ENCODE data around the gene SLC19A1.
A peak's percentile ranks its signal among the peaks of the same experiment; 100 is the strongest.

Gene SLC19A1

DNA sequence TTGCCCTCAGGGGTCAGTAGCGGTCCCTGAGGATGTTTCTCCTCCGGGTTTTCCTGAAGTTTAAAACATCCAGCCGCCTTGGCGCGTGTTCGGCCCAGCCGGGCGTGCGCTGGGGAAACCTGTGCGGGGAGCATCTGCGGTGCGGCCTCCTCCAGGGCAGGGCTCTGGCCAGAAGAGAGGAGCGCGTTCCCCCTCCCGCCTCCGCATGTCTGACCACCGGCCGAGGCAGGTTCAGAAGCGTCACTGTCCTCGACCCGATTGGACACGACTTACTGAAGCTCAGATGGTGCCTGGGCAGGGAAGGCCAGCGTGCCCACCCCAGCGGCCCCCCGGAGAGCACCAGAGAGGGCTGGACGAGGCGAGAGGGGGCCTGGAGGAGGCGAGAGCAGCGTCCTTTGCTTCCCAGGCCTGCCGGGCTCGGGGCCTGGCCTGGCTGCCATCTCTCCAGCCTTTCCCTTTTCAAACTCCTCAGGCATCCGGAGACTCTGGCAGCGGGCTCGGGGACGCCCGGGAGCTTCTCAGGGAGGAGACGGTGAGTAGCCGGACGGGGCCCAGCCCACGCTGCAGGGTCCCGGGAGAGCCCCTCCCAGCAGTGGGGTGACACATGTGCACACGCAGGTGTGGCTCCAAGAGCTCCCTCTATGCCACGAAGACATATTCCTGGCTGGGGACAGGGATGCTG, 67.1 kb downstream of the SLC19A1 start:
- peaks cover 30 to 76% of the 10 kb centered on the region in 2 experiments for H3K36me3 ChIP-seq (ENCODE audit: control insufficient read depth in 1 of 2, insufficient read depth in 2 of 2, low read depth in 1 of 2, low read length in 2 of 2)
- no peaks in the 10 kb centered on the region for H3K27me3 ChIP-seq (ENCODE audit: control insufficient read depth in 1 of 2, insufficient read depth in 1 of 2, low read length in 2 of 2)
- no peak overlapping the region for H4K91ac ChIP-seq (ENCODE audit: low read length)
- H2BK120ac ChIP-seq (ENCODE audit: low read depth, low read length): no peak overlapping the region
- no peak overlapping the region for H2BK12ac ChIP-seq (ENCODE audit: low read length in 2 of 2)
- DNase-seq: no peak
- H3K4me1 ChIP-seq (ENCODE audit: control insufficient read depth, insufficient read depth, low read depth, low read length): peaks cover 32% of the 10 kb centered on the region
- H2AK5ac ChIP-seq (ENCODE audit: low read length, severe bottlenecking): no peak overlapping the region
- no peak overlapping the region for H2AFZ ChIP-seq (ENCODE audit: low read depth, low read length)
- no peak overlapping the region for H3K4me3 ChIP-seq (ENCODE audit: insufficient read depth in 1 of 2, low read depth in 1 of 2, low read length in 2 of 2)
- H2BK5ac ChIP-seq (ENCODE audit: low read depth, low read length, poor library complexity, severe bottlenecking): no peak overlapping the region
- no peak overlapping the region for H3K14ac ChIP-seq (ENCODE audit: low read length in 2 of 2)
- H3K18ac ChIP-seq (ENCODE audit: low read depth in 1 of 2, low read length in 2 of 2): no peak overlapping the region
- no peaks in the 10 kb centered on the region for H3K9me3 ChIP-seq (ENCODE audit: control insufficient read depth, low read length)
- H2BK15ac ChIP-seq (ENCODE audit: low read depth, poor library complexity, severe bottlenecking): no peak overlapping the region
- WGBS: 97% methylated on average over 43 of the region's 43 CpGs
- no peak overlapping the region for H3K4me2 ChIP-seq (ENCODE audit: low read length, poor library complexity, severe bottlenecking)
- H3K23ac ChIP-seq (ENCODE audit: low read length in 2 of 2): no peak overlapping the region
- H3K4ac ChIP-seq (ENCODE audit: low read depth in 1 of 2, low read length in 2 of 2): no peak overlapping the region
- H3K79me1 ChIP-seq (replicated peaks; ENCODE audit: low read length, poor library complexity, severe bottlenecking): peaks cover 29% of the 10 kb centered on the region
- no peak overlapping the region for H3K27ac ChIP-seq (ENCODE audit: low read length, poor library complexity, severe bottlenecking)
- no peak overlapping the region for H4K8ac ChIP-seq (ENCODE audit: low read length)
- no peak overlapping the region for H3K9ac ChIP-seq (ENCODE audit: low read length)

DNA sequence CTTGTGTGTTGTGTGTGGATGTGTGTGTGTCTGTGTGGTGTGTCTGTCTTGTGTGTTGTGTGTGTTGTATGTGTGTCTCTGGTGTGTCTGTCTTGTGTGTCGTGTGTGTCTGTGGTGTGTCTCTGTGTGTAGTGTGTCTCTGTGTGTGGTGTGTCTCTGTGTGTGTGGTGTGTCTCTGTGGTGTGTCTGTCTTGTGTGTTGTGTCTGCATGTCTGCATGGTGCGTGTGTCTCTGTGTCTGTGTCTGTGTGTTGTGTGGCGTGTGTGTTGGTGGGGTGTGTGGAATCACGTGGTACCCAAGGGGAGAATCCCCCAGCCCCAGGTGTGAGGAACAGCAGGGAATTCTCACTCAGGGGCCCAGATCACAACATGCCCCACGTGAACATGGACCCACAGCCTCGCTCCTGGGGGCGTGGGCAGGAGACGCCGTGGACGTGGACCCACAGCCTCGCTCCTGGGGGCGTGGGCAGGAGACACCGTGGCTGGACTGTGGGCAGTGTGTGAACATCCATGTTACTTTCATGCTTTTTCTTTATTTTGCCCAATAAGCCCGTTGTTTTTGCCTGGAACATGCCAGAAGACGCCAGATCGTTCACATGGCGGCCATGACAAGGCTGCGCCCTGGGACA, 67.8 kb downstream of the SLC19A1 start:
- H3K4me3 ChIP-seq (ENCODE audit: insufficient read depth in 1 of 2, low read depth in 1 of 2, low read length in 2 of 2): no peak overlapping the region
- H2AK5ac ChIP-seq (ENCODE audit: low read length, severe bottlenecking): no peak overlapping the region
- no peak overlapping the region for H4K91ac ChIP-seq (ENCODE audit: low read length)
- WGBS: 99% methylated on average over 18 of the region's 18 CpGs
- peaks cover 37% of the 10 kb centered on the region for H3K4me1 ChIP-seq (ENCODE audit: control insufficient read depth, insufficient read depth, low read depth, low read length)
- peaks cover 29 to 73% of the 10 kb centered on the region in 2 experiments for H3K36me3 ChIP-seq (ENCODE audit: control insufficient read depth in 1 of 2, insufficient read depth in 2 of 2, low read depth in 1 of 2, low read length in 2 of 2)
- no peak overlapping the region for H3K9ac ChIP-seq (ENCODE audit: low read length)
- H4K8ac ChIP-seq (ENCODE audit: low read length): no peak overlapping the region
- no peak overlapping the region for H3K27ac ChIP-seq (ENCODE audit: low read length, poor library complexity, severe bottlenecking)
- no peaks in the 10 kb centered on the region for H3K27me3 ChIP-seq (ENCODE audit: control insufficient read depth in 1 of 2, insufficient read depth in 1 of 2, low read length in 2 of 2)
- H3K14ac ChIP-seq (ENCODE audit: low read length in 2 of 2): peak overlapping the region in 1 of 2 experiments; percentile 81
- H3K4ac ChIP-seq (ENCODE audit: low read depth in 1 of 2, low read length in 2 of 2): no peak overlapping the region
- no peak for DNase-seq
- no peaks in the 10 kb centered on the region for H3K9me3 ChIP-seq (ENCODE audit: control insufficient read depth, low read length)
- H2BK15ac ChIP-seq (ENCODE audit: low read depth, poor library complexity, severe bottlenecking): no peak overlapping the region
- H3K79me1 ChIP-seq (replicated peaks; ENCODE audit: low read length, poor library complexity, severe bottlenecking): peaks cover 25% of the 10 kb centered on the region
- no peak overlapping the region for H3K4me2 ChIP-seq (ENCODE audit: low read length, poor library complexity, severe bottlenecking)
- no peak overlapping the region for H2BK120ac ChIP-seq (ENCODE audit: low read depth, low read length)
- no peak overlapping the region for H3K23ac ChIP-seq (ENCODE audit: low read length in 2 of 2)
- H2AFZ ChIP-seq (ENCODE audit: low read depth, low read length): no peak overlapping the region
- peak overlapping the region in 1 of 2 experiments; percentile 34 for H3K18ac ChIP-seq (ENCODE audit: low read depth in 1 of 2, low read length in 2 of 2)
- H2BK12ac ChIP-seq (ENCODE audit: low read length in 2 of 2): no peak overlapping the region
- H2BK5ac ChIP-seq (ENCODE audit: low read depth, low read length, poor library complexity, severe bottlenecking): no peak overlapping the region

DNA sequence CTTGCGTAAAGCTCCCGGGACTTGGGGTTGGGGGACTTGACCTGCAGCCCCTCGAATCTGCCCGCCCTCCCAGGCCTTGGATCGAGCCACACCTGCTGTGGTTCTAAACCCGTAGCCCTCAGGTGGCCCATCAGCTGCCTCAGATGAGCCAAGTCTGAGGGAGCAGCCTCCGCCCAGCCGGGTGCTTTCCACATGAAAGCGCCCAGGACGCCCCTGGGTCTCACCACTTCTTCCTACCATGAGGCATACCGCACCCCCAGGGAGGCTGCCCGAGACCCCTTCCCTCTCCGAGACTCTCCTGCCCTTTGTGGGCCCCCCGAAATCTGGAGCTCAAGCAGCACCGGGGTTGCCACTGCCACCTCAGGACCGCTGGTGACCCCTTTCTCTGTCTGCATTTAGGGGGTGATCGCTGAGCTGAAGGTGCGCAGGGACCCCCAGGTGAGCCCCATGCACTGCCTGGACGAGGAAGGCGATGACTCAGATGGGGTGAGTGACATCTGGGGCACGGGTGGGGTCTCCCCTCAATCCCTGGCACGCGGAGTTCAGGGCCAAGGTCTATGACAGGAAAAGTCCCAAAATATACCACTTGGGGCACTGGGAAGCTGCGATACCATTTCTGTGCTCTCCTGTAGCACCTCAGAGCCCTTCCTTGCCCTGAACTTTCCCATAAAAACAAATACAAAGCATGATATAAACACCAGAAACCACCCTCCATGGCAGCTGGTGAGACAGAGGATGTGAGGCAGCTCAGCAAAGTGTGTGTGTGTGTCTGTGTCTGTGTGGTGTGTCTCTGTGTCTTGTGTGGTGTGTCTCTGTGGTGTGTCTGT, 68.5 kb downstream of the SLC19A1 start:
- Histone ChIP-seq H2AK5ac (ENCODE audit: low read length, severe bottlenecking) (no peak overlapping the region), H3K9me3 (ENCODE audit: control insufficient read depth, low read length) (no peaks in the 10 kb centered on the region), H3K4me2 (ENCODE audit: low read length, poor library complexity, severe bottlenecking) (no peak overlapping the region), H2BK15ac (ENCODE audit: low read depth, poor library complexity, severe bottlenecking) (no peak overlapping the region), H3K4ac (ENCODE audit: low read depth in 1 of 2, low read length in 2 of 2) (no peak overlapping the region), H3K23ac (ENCODE audit: low read length in 2 of 2) (no peak overlapping the region), H2AFZ (ENCODE audit: low read depth, low read length) (no peak overlapping the region), H3K4me1 (ENCODE audit: control insufficient read depth, insufficient read depth, low read depth, low read length) (peaks cover 45% of the 10 kb centered on the region), H3K4me3 (ENCODE audit: insufficient read depth in 1 of 2, low read depth in 1 of 2, low read length in 2 of 2) (no peak overlapping the region), H2BK5ac (ENCODE audit: low read depth, low read length, poor library complexity, severe bottlenecking) (no peak overlapping the region), H3K18ac (ENCODE audit: low read depth in 1 of 2, low read length in 2 of 2) (no peak overlapping the region), H3K14ac (ENCODE audit: low read length in 2 of 2) (peak overlapping the region in 1 of 2 experiments; percentile 81), H3K36me3 (ENCODE audit: control insufficient read depth in 1 of 2, insufficient read depth in 2 of 2, low read depth in 1 of 2, low read length in 2 of 2) (peaks cover 25 to 73% of the 10 kb centered on the region in 2 experiments), H2BK120ac (ENCODE audit: low read depth, low read length) (no peak overlapping the region), H4K8ac (ENCODE audit: low read length) (no peak overlapping the region), H3K79me1 (replicated peaks; ENCODE audit: low read length, poor library complexity, severe bottlenecking) (peaks cover 27% of the 10 kb centered on the region), H4K91ac (ENCODE audit: low read length) (no peak overlapping the region), H3K27ac (ENCODE audit: low read length, poor library complexity, severe bottlenecking) (no peak overlapping the region), H3K9ac (ENCODE audit: low read length) (no peak overlapping the region), H3K27me3 (ENCODE audit: control insufficient read depth in 1 of 2, insufficient read depth in 1 of 2, low read length in 2 of 2) (no peaks in the 10 kb centered on the region), H2BK12ac (ENCODE audit: low read length in 2 of 2) (no peak overlapping the region)
- DNase-seq: peak; percentile 33
- 96% methylated on average over 24 of the region's 24 CpGs for WGBS

All from mesenchymal stem cell (in vitro differentiated cells and primary cell).